ENCODE results near the gene ING3. TPM values are rescaled to one million over a fixed set of nuclear protein-coding genes. Genes with fewer than 3 reads are reported as not detected.
"Not testable (repeated sequence)": the region's sequence is repeated elsewhere in the genome, so short reads cannot be mapped to it uniquely, and the experiment has no call there.

The ING3 gene
- total RNA-seq, 1 experiment from 2014 or later: 9.6 TPM

GRCh38 chr7:120981888-120982615 lies 31.5 kb downstream of the ING3 start:
- no peak overlapping the region for H3K27ac Mint-ChIP-seq (ENCODE audit: unreplicated experiment)
- no peaks in the 10 kb centered on the region for H3K27me3 Mint-ChIP-seq (ENCODE audit: unreplicated experiment)
- H3K9me3 Mint-ChIP-seq (ENCODE audit: low read depth, unreplicated experiment): no peaks in the 10 kb centered on the region
- no peak for TF ChIP-seq CTCF (IDR thresholded peaks at IDR 0.05; ENCODE audit: unreplicated experiment)
- BruUV-seq (replicated peaks): no TSS peak
- no peaks in the 10 kb centered on the region for H3K4me1 Mint-ChIP-seq (ENCODE audit: low read depth, unreplicated experiment)
- H3K36me3 Mint-ChIP-seq (ENCODE audit: insufficient read depth, unreplicated experiment): no peaks in the 10 kb centered on the region
- CTCF ChIA-PET: no interaction called here
- intact Hi-C loops (cut with micrococcal nuclease; ENCODE audit: unreplicated experiment): loop anchor here (10.0 kb wide), 1 partner anchor 353 kb away; no protein-coding TSS in a partner anchor
- DNase-seq: no peak
- no peak overlapping the region for H3K4me3 Mint-ChIP-seq (ENCODE audit: low read depth, unreplicated experiment)

- BruUV-seq (replicated peaks); H3K9me3 Mint-ChIP-seq (ENCODE audit: low read depth, unreplicated experiment); DNase-seq; H3K27me3 Mint-ChIP-seq (ENCODE audit: unreplicated experiment); CTCF ChIA-PET; H3K36me3 Mint-ChIP-seq (ENCODE audit: insufficient read depth, unreplicated experiment); H3K4me3 Mint-ChIP-seq (ENCODE audit: low read depth, unreplicated experiment); H3K27ac Mint-ChIP-seq (ENCODE audit: unreplicated experiment): not testable (repeated sequence)
- H3K4me1 Mint-ChIP-seq (ENCODE audit: low read depth, unreplicated experiment): peaks cover 14% of the 10 kb centered on the region
- intact Hi-C loops (cut with micrococcal nuclease; ENCODE audit: unreplicated experiment): loop anchor here (10.0 kb wide), 1 partner anchor 351 kb away; no protein-coding TSS in a partner anchor
Observed at GRCh38 chr7:120983592-120983991, 33.0 kb downstream of the ING3 start.

- peaks cover 6% of the 10 kb centered on the region for H3K36me3 Mint-ChIP-seq (ENCODE audit: insufficient read depth, unreplicated experiment)
- intact Hi-C loops (cut with micrococcal nuclease; ENCODE audit: unreplicated experiment): loop anchor here (10.0 kb wide), 1 partner anchor 350 kb away; no protein-coding TSS in a partner anchor
- no peak overlapping the region for H3K27ac Mint-ChIP-seq (ENCODE audit: unreplicated experiment)
- no peak for DNase-seq
- no peak for TF ChIP-seq CTCF (IDR thresholded peaks at IDR 0.05; ENCODE audit: unreplicated experiment)
- peaks cover 22% of the 10 kb centered on the region for H3K4me1 Mint-ChIP-seq (ENCODE audit: low read depth, unreplicated experiment)
- no peak overlapping the region for H3K4me3 Mint-ChIP-seq (ENCODE audit: low read depth, unreplicated experiment)
- no peaks in the 10 kb centered on the region for H3K27me3 Mint-ChIP-seq (ENCODE audit: unreplicated experiment)
- no TSS peak for BruUV-seq (replicated peaks)
- no peaks in the 10 kb centered on the region for H3K9me3 Mint-ChIP-seq (ENCODE audit: low read depth, unreplicated experiment)
- CTCF ChIA-PET: interaction anchor here (1.0 kb wide), 1 partner anchor 98 kb away, joined by 4 read pairs; no protein-coding TSS in a partner anchor
Observed at GRCh38 chr7:120984406-120984805, 33.8 kb downstream of the ING3 start.

GRCh38 chr7:120985130-120985758 lies 34.7 kb downstream of the ING3 start:
- Mint-ChIP-seq H3K27ac (ENCODE audit: unreplicated experiment) (no peak overlapping the region), H3K4me3 (ENCODE audit: low read depth, unreplicated experiment) (no peak overlapping the region), H3K9me3 (ENCODE audit: low read depth, unreplicated experiment) (no peaks in the 10 kb centered on the region), H3K4me1 (ENCODE audit: low read depth, unreplicated experiment) (peaks cover 22% of the 10 kb centered on the region), H3K27me3 (ENCODE audit: unreplicated experiment) (no peaks in the 10 kb centered on the region), H3K36me3 (ENCODE audit: insufficient read depth, unreplicated experiment) (peaks cover 6% of the 10 kb centered on the region)
- no peak for DNase-seq
- no TSS peak for BruUV-seq (replicated peaks)
- intact Hi-C loops (cut with micrococcal nuclease; ENCODE audit: unreplicated experiment): loop anchor here (10.0 kb wide), 1 partner anchor 350 kb away; no protein-coding TSS in a partner anchor
- CTCF ChIA-PET: interaction anchor here (1.0 kb wide), 1 partner anchor 97 kb away, joined by 4 read pairs; no protein-coding TSS in a partner anchor
- TF ChIP-seq CTCF (IDR thresholded peaks at IDR 0.05; ENCODE audit: unreplicated experiment): no peak
